Esophagus squamous epithelium (tissue), 4 donors: ENCODE data around the gene KCNJ12.
"Not testable (repeated sequence)": the region's sequence is repeated elsewhere in the genome, so short reads cannot be mapped to it uniquely, and the experiment has no call there.

Source experiments
- POLR2A ChIP-seq, 4 donors: fragments of 450-650 bp; IDR thresholded peaks; one replicate each; pipeline ENCODE4 v1.6.1; 2017; ENCODE audit warnings: antibody characterized with exemption in 4 of 4, mild to moderate bottlenecking in 4 of 4, moderate library complexity in 3 of 4
- TF ChIP-seq, protein P1 (sequence below), 6 experiments: fragments of 450-650 bp in 4 of 6; fragments of 200-600 bp in 2 of 6; sonication (generic) in 2 of 6; IDR thresholded peaks; one replicate each; pipeline ENCODE4 v1.5.1; 2016 to 2019; ENCODE audit warnings: antibody characterized with exemption in 6 of 6, mild to moderate bottlenecking in 4 of 6, moderate library complexity in 4 of 6

DNA sequence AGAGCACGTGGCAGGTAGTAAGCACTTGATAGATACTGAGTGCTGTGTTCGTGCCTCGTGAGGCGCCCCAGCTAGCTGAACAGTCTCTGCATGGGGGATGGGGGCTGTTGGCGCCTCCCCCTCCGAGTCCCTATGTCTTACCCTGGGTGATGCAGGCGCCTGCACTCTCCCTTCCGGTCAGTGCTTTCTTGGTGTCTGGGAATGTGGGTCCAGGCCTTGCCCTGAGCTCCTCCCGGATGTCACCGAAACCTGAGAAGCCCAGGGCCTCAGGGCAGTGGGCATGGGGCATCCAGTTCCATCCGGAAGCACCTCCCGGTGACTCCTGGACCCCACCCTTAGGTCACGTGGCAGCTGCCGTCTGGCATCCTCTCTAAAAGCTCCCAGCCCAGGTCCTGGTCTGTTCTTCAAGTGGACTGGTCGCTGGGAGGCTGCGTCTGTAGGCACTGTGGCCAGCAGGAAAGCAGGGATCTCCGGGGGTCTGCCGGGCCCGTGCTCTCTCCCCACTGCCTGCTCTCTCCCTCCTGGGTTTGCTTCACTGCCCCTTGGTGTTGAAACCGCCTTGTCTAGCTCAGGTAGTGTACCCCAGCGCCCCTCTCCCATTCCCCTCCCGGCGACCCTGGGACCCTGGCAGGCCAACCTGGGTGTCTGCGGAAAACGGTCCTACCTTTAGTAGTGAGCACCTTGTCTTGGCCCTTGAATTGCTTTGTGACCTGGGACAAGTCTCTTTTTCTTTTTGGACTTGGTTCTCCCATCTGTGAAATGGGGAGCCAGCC lies 34.9 kb downstream of the KCNJ12 start:
- TF ChIP-seq, protein P1, sequence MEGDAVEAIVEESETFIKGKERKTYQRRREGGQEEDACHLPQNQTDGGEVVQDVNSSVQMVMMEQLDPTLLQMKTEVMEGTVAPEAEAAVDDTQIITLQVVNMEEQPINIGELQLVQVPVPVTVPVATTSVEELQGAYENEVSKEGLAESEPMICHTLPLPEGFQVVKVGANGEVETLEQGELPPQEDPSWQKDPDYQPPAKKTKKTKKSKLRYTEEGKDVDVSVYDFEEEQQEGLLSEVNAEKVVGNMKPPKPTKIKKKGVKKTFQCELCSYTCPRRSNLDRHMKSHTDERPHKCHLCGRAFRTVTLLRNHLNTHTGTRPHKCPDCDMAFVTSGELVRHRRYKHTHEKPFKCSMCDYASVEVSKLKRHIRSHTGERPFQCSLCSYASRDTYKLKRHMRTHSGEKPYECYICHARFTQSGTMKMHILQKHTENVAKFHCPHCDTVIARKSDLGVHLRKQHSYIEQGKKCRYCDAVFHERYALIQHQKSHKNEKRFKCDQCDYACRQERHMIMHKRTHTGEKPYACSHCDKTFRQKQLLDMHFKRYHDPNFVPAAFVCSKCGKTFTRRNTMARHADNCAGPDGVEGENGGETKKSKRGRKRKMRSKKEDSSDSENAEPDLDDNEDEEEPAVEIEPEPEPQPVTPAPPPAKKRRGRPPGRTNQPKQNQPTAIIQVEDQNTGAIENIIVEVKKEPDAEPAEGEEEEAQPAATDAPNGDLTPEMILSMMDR (IDR thresholded peaks at IDR 0.05) = not testable (repeated sequence)
- not testable (repeated sequence) for TF ChIP-seq POLR2A (IDR thresholded peaks at IDR 0.05)
